HCT116 (cell line): ENCODE measurements around the gene AGAP2. TPM values are rescaled to one million over a fixed set of nuclear protein-coding genes. Genes with fewer than 3 reads are reported as not detected.
"Not testable (repeated sequence)": the region's sequence is repeated elsewhere in the genome, so short reads cannot be mapped to it uniquely, and the experiment has no call there.

ENCODE experiments used
- ATAC-seq: fragments of 200-7000 bp; cut with Tn5 transposase; 2 replicates; pipeline ENCODE4 v1.9.1; 2020; ENCODE audit warnings: mild to moderate bottlenecking, moderate library complexity
- BruUV-seq: library from RNA; stranded (reverse); fragments of 400-500 nt; replicated peaks from 2 replicates; lab custom pipeline; 2021; lab: Mats Ljungman, UMichigan
- CTCF ChIA-PET: fragments of 300-600 bp; sonication (Branson Sonifier 250); formaldehyde crosslinking; loops from one replicate; lab custom pipeline; 2021; ENCODE audit warnings: antibody characterized with exemption; lab: Charles Lee
- POLR2A ChIA-PET: fragments of 300-600, 350-600 bp; sonication (Branson Sonifier 250); formaldehyde crosslinking; loops from one replicate; lab custom pipeline; 2021; ENCODE audit warnings: antibody characterized with exemption; lab: Charles Lee
- RAD21 ChIA-PET, 2 experiments: fragments of 300-600 bp; sonication (Branson Sonifier 250); formaldehyde crosslinking; loops; one replicate each; lab custom pipeline; 2023; ENCODE audit warnings: low total read pairs in 2 of 2; ENCODE audit not compliant: uncharacterized antibody in 2 of 2, unreplicated experiment in 2 of 2, low non-redundant PET in 1 of 2; lab: Charles Lee
- DNase-seq: peaks from one replicate; pipeline ENCODE4 v3.0.0-alpha.2; 2010; ENCODE audit warnings: low read depth, low spot score
- H2AFZ ChIP-seq: fragments of 200-600 bp; shearing (Covaris generic), sonication (generic); 2 replicates; pipeline ENCODE4 v1.6.1; 2017; ENCODE audit warnings: low read depth, mixed run types, mixed read lengths, antibody characterized with exemption, low read length; ENCODE audit not compliant: poor library complexity, severe bottlenecking
- H3K27ac ChIP-seq: 2 replicates; pipeline ENCODE4 v1.5.1; 2012; ENCODE audit warnings: low read depth, low read length
- H3K27me3 ChIP-seq: fragments of 200-600 bp; sonication (generic); 2 replicates; pipeline ENCODE4 v1.6.1; 2016; ENCODE audit warnings: mixed run types, low read length, mixed read lengths; ENCODE audit not compliant: insufficient read depth
- H3K36me3 ChIP-seq, 2 experiments: fragments of 200-500 bp in 1 of 2; fragments of 200-600 bp in 1 of 2; sonication (Bioruptor generic) in 1 of 2; sonication (generic) in 1 of 2; 2 replicates each; pipeline versions ENCODE4 v1.5.1 to v1.6.1; 2014 to 2016; ENCODE audit warnings: low read length in 2 of 2, inconsistent platforms in 1 of 2, mixed read lengths in 1 of 2, mixed run types in 1 of 2; ENCODE audit not compliant: insufficient read depth in 2 of 2, control insufficient read depth in 1 of 2
- H3K4me1 ChIP-seq, 2 experiments: fragments of 200-600 bp in 1 of 2; sonication (generic) in 1 of 2; 2 replicates each; pipeline versions ENCODE4 v1.5.1 to v1.6.1; 2012 to 2017; ENCODE audit warnings: low read length in 2 of 2, inconsistent platforms in 1 of 2, mild to moderate bottlenecking in 1 of 2, mixed read lengths in 1 of 2, mixed run types in 1 of 2, moderate library complexity in 1 of 2; ENCODE audit not compliant: insufficient read depth in 2 of 2, control insufficient read depth in 1 of 2
- H3K4me2 ChIP-seq: fragments of 200-600 bp; sonication (generic); 2 replicates; pipeline ENCODE4 v1.6.1; 2017; ENCODE audit warnings: mixed run types, low read length, mixed read lengths
- H3K4me3 ChIP-seq, 2 experiments: fragments of 200-600 bp in 1 of 2; sonication (generic) in 1 of 2; replicated peaks in 1 of 2; 2 replicates each; pipeline ENCODE4 v1.5.1; 2011 to 2016; ENCODE audit warnings: low read length in 2 of 2, control low read depth in 1 of 2, low read depth in 1 of 2, mild to moderate bottlenecking in 1 of 2, mixed read lengths in 1 of 2, mixed run types in 1 of 2
- H3K79me2 ChIP-seq: fragments of 200-600 bp; sonication (generic); 2 replicates; pipeline ENCODE4 v1.6.1; 2017; ENCODE audit warnings: mild to moderate bottlenecking, mixed run types, low read length, moderate library complexity, mixed read lengths; ENCODE audit not compliant: insufficient read depth
- H3K9ac ChIP-seq: fragments of 200-600 bp; sonication (generic); 2 replicates; pipeline ENCODE4 v1.6.1; 2016; ENCODE audit warnings: low read length, mixed read lengths
- H3K9me2 ChIP-seq: fragments of 200-600 bp; sonication (generic), shearing (Covaris generic); 2 replicates; pipeline ENCODE4 v1.6.1; 2017; ENCODE audit warnings: mixed run types, mild to moderate bottlenecking, moderate library complexity; ENCODE audit not compliant: insufficient read depth
- H3K9me3 ChIP-seq, 2 experiments: fragments of 200-500 bp in 1 of 2; fragments of 200-600 bp in 1 of 2; sonication (Bioruptor generic) in 1 of 2; sonication (generic) in 1 of 2; 2 replicates each; pipeline ENCODE4 v1.6.1; 2014 to 2017; ENCODE audit warnings: low read length in 2 of 2, mixed read lengths in 2 of 2, inconsistent platforms in 1 of 2, low read depth in 1 of 2, mild to moderate bottlenecking in 1 of 2, mixed run types in 1 of 2, moderate library complexity in 1 of 2; ENCODE audit not compliant: control insufficient read depth in 1 of 2, insufficient read depth in 1 of 2
- H4K20me1 ChIP-seq: fragments of 200-600 bp; sonication (generic), shearing (Covaris generic); 2 replicates; pipeline ENCODE4 v1.6.1; 2017; ENCODE audit warnings: mixed run types, mild to moderate bottlenecking, moderate library complexity; ENCODE audit not compliant: insufficient read depth
- EZH2 ChIP-seq: fragments of 200-600 bp; sonication (generic); IDR thresholded peaks from 2 replicates; pipeline ENCODE4 v1.6.1; 2017; ENCODE audit warnings: antibody characterized with exemption, mixed run types
- FOSL1 ChIP-seq: IDR thresholded peaks from 2 replicates; pipeline ENCODE4 v1.6.1; 2012; ENCODE audit warnings: low read depth
- JUND ChIP-seq: IDR thresholded peaks from 2 replicates; pipeline ENCODE4 v1.6.1; 2012
- ZNF274 ChIP-seq: fragments of 200-500 bp; sonication (Bioruptor generic); IDR thresholded peaks from 2 replicates; pipeline ENCODE4 v1.6.1; 2014; ENCODE audit warnings: mild to moderate bottlenecking, low read depth, low read length, inconsistent platforms
- intact Hi-C: fragments of 100-400 bp; cut with micrococcal nuclease; formaldehyde crosslinking; loops from 2 replicates; pipeline ENCODE4 v1.10.0; 2022
- total RNA-seq: library from RNA; stranded (reverse); gene quantifications from one replicate; pipeline ENCODE4 v1.2.1, GENCODE V29; 2021; ENCODE audit not compliant: unreplicated experiment

AGAP2 gene
- total RNA-seq, 1 experiment from 2014 or later, result 15.8 TPM

DNA sequence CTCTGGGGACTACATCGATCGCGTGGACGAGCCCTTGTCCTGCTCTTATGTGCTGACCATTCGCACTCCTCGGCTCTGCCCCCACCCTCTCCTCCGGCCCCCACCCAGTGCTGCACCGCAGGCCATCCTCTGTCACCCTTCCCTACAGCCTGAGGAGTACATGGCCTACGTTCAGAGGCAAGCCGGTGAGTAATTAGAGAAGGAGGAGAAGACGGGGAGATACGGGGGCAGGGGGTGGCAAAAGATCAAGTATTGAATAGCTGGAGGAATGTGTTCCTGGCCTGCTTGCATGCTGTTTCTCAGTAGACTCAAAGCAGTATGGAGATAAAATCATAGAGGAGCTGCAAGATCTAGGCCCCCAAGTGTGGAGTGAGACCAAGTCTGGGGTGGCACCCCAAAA lies 22.8 kb downstream of the AGAP2 start:
- POLR2A ChIA-PET, result no interaction called here

DNA sequence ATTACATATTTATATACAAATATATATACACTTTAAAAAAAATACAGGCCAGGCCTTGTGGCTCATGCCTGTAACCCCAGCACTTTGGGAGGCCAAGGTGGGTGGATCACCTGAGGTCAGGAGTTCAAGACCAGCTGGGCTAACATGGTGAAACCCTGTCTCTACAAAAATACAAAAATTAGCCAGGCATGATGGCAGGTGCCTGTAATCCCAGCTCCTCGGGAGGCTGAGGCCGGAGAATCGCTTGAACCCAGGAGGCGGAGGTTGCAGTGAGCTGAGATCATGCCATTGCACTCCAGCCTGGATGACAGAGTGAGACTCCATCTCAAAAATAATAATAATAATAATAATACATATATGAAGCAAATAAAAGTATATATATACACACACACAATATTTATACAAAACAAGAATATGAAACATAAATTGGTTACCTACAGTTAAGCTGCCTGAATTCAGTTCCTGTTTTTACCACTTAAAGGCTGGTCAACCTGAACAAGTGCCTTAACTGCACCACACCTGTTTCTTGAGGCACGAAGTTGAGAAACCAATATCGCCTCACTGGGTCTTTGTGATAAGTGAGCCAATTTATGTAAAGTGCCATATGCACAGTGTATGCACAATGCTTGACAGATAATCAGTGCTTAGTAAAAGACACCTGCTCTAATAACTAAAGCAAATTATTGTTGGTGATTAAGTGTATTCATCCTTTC lies 23.4 kb downstream of the AGAP2 start:
- H3K4me1 ChIP-seq, H2AFZ ChIP-seq, BruUV-seq, POLR2A ChIA-PET, H3K4me2 ChIP-seq, H3K9ac ChIP-seq, DNase-seq, H4K20me1 ChIP-seq, H3K4me3 ChIP-seq, H3K79me2 ChIP-seq, CTCF ChIA-PET, H3K27ac ChIP-seq, intact Hi-C loops, H3K27me3 ChIP-seq, H3K9me3 ChIP-seq, H3K9me2 ChIP-seq, RAD21 ChIA-PET, ATAC-seq: not testable (repeated sequence)
- peaks cover 3 to 13% of the 10 kb centered on the region in 2 experiments; a peak in 3 of 4 replicates for H3K36me3 ChIP-seq

More for the DNA sequence above, 22.8 kb downstream of the AGAP2 start:
- Histone ChIP-seq H2AFZ (no peak overlapping the region), H3K4me3 (no peak overlapping the region), H4K20me1 (no peaks in the 10 kb centered on the region), H3K9me2 (no peaks in the 10 kb centered on the region), H3K79me2 (no peaks in the 10 kb centered on the region), H3K9me3 (no peaks in the 10 kb centered on the region), H3K27ac (no peak overlapping the region), H3K9ac (no peak overlapping the region), H3K4me2 (no peak overlapping the region), H3K4me1 (no peaks in the 10 kb centered on the region), H3K36me3 (peaks cover 3 to 13% of the 10 kb centered on the region in 2 experiments; a peak in 3 of 4 replicates), H3K27me3 (no peaks in the 10 kb centered on the region)
- RAD21 ChIA-PET, result no interaction called here
- DNase-seq (no peak), ATAC-seq (no peak)
- no TSS peak for BruUV-seq
- intact Hi-C loops, result no loop called here
- no peak for TF ChIP-seq FOSL1
- TF ChIP-seq JUND, result no peak
- TF ChIP-seq ZNF274, result no peak
- TF ChIP-seq EZH2, result no peak
- CTCF ChIA-PET, result interaction anchor here (0.9 kb wide), 1 partner anchor 11 kb away, joined by 3 read pairs; no protein-coding TSS in a partner anchor
